Measurements from ENCODE around the gene ISG20. TPM values are rescaled to one million over a fixed set of nuclear protein-coding genes. Genes with fewer than 3 reads are reported as not detected.
A peak's percentile ranks its signal among the peaks of the same experiment; 100 is the strongest.

The ISG20 gene
- total RNA-seq, 1 donor: 3.3 TPM

DNA sequence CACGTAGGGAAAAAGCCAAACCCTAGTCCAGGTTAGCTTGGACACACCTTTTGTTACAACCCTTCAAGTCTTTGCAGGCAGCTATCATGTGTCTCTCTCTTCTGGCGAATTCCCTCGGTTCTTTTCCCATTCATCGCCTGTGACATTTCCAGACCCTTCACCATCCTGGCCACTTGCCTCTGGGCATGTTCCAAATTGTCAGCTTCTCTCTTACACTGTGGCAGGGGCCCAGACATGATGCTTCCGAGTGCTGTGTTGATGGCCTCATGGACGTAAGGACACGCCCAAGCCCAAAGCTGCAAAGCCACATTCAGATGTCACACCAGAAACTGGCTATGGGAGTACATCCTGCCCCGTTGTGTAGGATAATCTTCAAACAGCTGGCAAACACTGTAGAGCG, 58.5 kb downstream of the ISG20 start:
- no peaks in the 10 kb centered on the region for H3K79me2 ChIP-seq (ENCODE audit: insufficient read depth, low read length)
- no peak for TF ChIP-seq CTCF (IDR thresholded peaks at IDR 0.05; ENCODE audit: extremely low read depth, low read depth, low read length)
- no peak overlapping the region for H3K4me3 ChIP-seq (ENCODE audit: insufficient read depth, low read length)
- no peaks in the 10 kb centered on the region for H3K36me3 ChIP-seq (ENCODE audit: insufficient read depth, low read length)
- H3K4me1 ChIP-seq (ENCODE audit: insufficient read depth, low read length): peaks cover 28% of the 10 kb centered on the region
- H2AFZ ChIP-seq (ENCODE audit: low read length): no peak overlapping the region
- no peaks in the 10 kb centered on the region for H3K9me3 ChIP-seq (ENCODE audit: low read depth, low read length)
- no peak overlapping the region for H3K4me2 ChIP-seq (ENCODE audit: insufficient read depth, low read length)
- no peak for DNase-seq (ENCODE audit: insufficient read length, low spot score, missing footprints)
- peaks cover 6% of the 10 kb centered on the region for H3K27me3 ChIP-seq (ENCODE audit: insufficient read depth, low read length)
- no peaks in the 10 kb centered on the region for H4K20me1 ChIP-seq (ENCODE audit: insufficient read depth, low read length)
- H3K27ac ChIP-seq (ENCODE audit: low read depth, low read length): no peak overlapping the region

GRCh38 chr15:88699861-88700260, 61.0 kb downstream of the ISG20 start:
- no peaks in the 10 kb centered on the region for H3K79me2 ChIP-seq (ENCODE audit: insufficient read depth, low read length)
- no peak overlapping the region for H3K27ac ChIP-seq (ENCODE audit: low read depth, low read length)
- H4K20me1 ChIP-seq (ENCODE audit: insufficient read depth, low read length): no peaks in the 10 kb centered on the region
- H3K4me2 ChIP-seq (ENCODE audit: insufficient read depth, low read length): no peak overlapping the region
- no peak for DNase-seq (ENCODE audit: insufficient read length, low spot score, missing footprints)
- peaks cover 12% of the 10 kb centered on the region for H3K27me3 ChIP-seq (ENCODE audit: insufficient read depth, low read length)
- no peak for TF ChIP-seq CTCF (IDR thresholded peaks at IDR 0.05; ENCODE audit: extremely low read depth, low read depth, low read length)
- no peaks in the 10 kb centered on the region for H3K36me3 ChIP-seq (ENCODE audit: insufficient read depth, low read length)
- H2AFZ ChIP-seq (ENCODE audit: low read length): no peak overlapping the region
- no peaks in the 10 kb centered on the region for H3K9me3 ChIP-seq (ENCODE audit: low read depth, low read length)
- H3K4me3 ChIP-seq (ENCODE audit: insufficient read depth, low read length): no peak overlapping the region
- H3K4me1 ChIP-seq (ENCODE audit: insufficient read depth, low read length): peaks cover 25% of the 10 kb centered on the region

GRCh38 chr15:88700716-88701115, 61.9 kb downstream of the ISG20 start:
- Histone ChIP-seq H2AFZ (ENCODE audit: low read length) (no peak overlapping the region), H3K9me3 (ENCODE audit: low read depth, low read length) (no peaks in the 10 kb centered on the region), H3K36me3 (ENCODE audit: insufficient read depth, low read length) (no peaks in the 10 kb centered on the region), H4K20me1 (ENCODE audit: insufficient read depth, low read length) (no peaks in the 10 kb centered on the region), H3K4me1 (ENCODE audit: insufficient read depth, low read length) (peaks cover 16% of the 10 kb centered on the region), H3K27me3 (ENCODE audit: insufficient read depth, low read length) (peaks cover 12% of the 10 kb centered on the region), H3K27ac (ENCODE audit: low read depth, low read length) (no peak overlapping the region), H3K79me2 (ENCODE audit: insufficient read depth, low read length) (no peaks in the 10 kb centered on the region), H3K4me3 (ENCODE audit: insufficient read depth, low read length) (no peak overlapping the region), H3K4me2 (ENCODE audit: insufficient read depth, low read length) (no peak overlapping the region)
- TF ChIP-seq CTCF (IDR thresholded peaks at IDR 0.05; ENCODE audit: extremely low read depth, low read depth, low read length): no peak
- DNase-seq (ENCODE audit: insufficient read length, low spot score, missing footprints): no peak

- H3K27me3 ChIP-seq (ENCODE audit: insufficient read depth, low read length): peaks cover 12% of the 10 kb centered on the region
- H3K4me1 ChIP-seq (ENCODE audit: insufficient read depth, low read length): peaks cover 7% of the 10 kb centered on the region
- no peaks in the 10 kb centered on the region for H3K79me2 ChIP-seq (ENCODE audit: insufficient read depth, low read length)
- H3K4me2 ChIP-seq (ENCODE audit: insufficient read depth, low read length): no peak overlapping the region
- H3K9me3 ChIP-seq (ENCODE audit: low read depth, low read length): no peaks in the 10 kb centered on the region
- H3K36me3 ChIP-seq (ENCODE audit: insufficient read depth, low read length): no peaks in the 10 kb centered on the region
- no peak overlapping the region for H3K27ac ChIP-seq (ENCODE audit: low read depth, low read length)
- TF ChIP-seq CTCF (IDR thresholded peaks at IDR 0.05; ENCODE audit: extremely low read depth, low read depth, low read length): peak; percentile 31
- DNase-seq (ENCODE audit: insufficient read length, low spot score, missing footprints): no peak
- no peaks in the 10 kb centered on the region for H4K20me1 ChIP-seq (ENCODE audit: insufficient read depth, low read length)
- no peak overlapping the region for H3K4me3 ChIP-seq (ENCODE audit: insufficient read depth, low read length)
- no peak overlapping the region for H2AFZ ChIP-seq (ENCODE audit: low read length)
Observed at GRCh38 chr15:88701561-88702095, 62.8 kb downstream of the ISG20 start.

Measured in osteoblast (primary cell).